ENCODE data around the gene LAIR2. TPM values are rescaled to one million over a fixed set of nuclear protein-coding genes. Genes with fewer than 3 reads are reported as not detected.
A peak's percentile ranks its signal among the peaks of the same experiment; 100 is the strongest.

LAIR2 gene, protein sequence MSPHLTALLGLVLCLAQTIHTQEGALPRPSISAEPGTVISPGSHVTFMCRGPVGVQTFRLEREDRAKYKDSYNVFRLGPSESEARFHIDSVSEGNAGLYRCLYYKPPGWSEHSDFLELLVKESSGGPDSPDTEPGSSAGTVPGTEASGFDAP
- polyA plus RNA-seq (ENCODE audit: insufficient read depth in 1 of 5, insufficient read length in 5 of 5, low replicate concordance in 1 of 5): 1 to 10 TPM in 1 of 5 donors, under 1 TPM in 1, not detected in 3; 0.38 to 1.6 TPM
- long read RNA-seq, donor 1: 0 reads
- long read RNA-seq, donor 2: 0 reads
- long read RNA-seq, donor 3: 0 reads
- long read RNA-seq, donor 4: 0 reads
- long read RNA-seq, donor 5: 0 reads
- long read RNA-seq, donor 6: 0 reads
- long read RNA-seq, donor 7: 0 reads
- long read RNA-seq, donor 8: 0 reads

DNA sequence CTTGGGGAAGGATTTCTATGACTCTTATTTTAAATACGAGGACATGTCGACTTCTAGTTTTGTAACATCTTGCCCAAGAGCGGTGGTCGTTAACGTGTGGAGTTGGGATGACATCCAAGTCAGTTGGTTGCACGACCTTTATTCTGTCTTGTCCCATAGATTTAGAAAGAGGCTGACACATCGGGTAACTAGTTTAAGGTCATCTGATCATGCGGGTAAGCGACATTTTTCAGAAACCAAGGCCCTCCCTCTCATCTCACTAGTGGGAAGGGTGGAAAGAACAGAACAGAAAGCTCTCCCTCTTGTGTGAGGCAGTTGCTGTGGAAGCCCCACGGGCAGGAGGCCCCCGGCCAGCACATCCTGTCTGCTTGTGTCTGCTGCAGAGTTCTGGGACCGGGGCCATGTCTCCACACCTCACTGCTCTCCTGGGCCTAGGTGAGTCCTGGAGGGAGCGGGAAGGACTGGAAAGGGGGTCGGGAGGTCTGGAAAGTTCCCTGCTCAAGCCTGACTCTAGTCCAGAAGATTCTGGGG is at the start of gene LAIR2:
TSS of gene LAIR2 (plus strand) at position 314 of the 531 bp plus-strand sequence. CDS start at position 402, 88 bp downstream.
- no peak for DNase-seq

DNA sequence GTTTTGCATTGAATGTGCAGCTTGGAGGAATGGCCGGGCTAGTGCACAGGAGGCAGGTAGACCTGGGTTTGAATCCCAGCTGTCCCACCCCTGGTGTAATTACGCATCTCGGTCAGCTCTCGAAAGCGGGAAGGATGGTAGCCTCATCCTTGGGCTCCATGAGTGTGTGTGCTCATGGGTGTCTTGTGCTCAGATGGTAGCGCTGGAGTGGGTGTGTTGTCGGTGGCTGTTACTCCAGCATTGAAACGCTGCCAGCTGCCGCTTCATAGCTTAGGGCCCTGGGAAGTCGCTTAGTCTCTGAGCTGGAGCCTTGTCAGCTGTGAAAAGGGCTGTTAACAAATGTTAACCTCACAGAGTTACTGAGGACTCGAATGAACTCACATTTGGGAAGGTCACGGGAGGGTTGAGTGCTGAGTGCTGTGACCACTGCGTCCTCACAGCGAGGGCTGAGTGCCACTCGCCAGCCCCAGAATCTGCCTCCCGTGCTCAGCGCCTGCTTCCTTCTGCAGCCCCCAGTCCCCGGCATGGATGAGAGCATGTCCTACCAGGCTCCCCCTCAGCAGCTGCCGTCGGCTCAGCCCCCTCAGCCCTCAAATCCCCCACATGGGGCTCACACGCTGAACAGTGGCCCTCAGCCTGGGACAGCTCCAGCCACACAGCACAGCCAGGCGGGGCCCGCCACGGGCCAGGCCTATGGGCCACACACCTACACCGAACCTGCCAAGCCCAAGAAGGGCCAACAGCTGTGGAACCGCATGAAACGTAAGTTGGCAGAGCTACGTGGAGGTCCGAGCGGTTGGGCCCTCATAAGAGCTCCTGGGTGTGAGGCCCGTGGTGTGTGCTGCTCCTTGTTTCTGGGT is 48.5 kb upstream of the LAIR2 start:
- DNase-seq: no peak

DNA sequence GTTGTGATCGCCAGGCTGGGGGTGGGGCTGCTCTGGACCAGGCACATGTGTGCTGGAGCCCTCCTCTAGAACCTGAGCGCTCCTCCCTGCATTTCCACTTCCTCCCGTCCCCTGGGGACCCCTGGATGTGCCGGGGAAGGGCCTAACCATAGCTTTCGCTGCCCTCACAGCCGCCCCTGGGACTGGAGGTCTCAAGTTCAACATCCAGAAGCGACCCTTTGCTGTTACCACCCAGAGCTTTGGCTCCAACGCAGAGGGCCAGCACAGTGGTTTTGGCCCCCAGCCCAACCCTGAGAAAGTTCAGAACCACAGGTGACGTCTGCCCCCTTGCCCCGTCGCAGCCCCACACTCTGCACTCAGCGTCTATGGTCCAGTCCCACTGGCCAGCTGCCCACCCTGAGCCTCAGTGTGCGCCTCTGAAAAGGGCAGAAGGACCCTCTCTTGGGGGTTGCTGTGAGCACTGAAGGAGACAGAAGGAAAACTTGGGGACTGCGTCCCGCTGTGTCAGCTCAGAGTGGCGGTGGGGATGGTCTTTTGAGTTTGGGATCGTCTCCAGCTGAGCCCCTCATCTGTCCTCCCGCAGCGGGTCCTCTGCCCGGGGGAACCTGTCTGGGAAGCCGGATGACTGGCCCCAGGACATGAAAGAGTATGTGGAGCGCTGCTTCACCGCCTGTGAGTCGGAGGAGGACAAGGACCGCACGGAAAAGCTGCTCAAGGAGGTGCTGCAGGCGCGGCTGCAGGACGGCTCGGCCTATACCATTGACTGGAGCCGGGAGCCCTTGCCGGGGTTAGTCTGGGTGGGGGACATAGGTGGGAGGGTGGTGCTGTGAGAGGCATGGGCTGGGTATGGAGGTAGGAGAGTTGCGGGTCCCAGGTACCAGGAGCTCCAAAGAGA is 47.6 kb upstream of the LAIR2 start:
- no peak for DNase-seq

DNA sequence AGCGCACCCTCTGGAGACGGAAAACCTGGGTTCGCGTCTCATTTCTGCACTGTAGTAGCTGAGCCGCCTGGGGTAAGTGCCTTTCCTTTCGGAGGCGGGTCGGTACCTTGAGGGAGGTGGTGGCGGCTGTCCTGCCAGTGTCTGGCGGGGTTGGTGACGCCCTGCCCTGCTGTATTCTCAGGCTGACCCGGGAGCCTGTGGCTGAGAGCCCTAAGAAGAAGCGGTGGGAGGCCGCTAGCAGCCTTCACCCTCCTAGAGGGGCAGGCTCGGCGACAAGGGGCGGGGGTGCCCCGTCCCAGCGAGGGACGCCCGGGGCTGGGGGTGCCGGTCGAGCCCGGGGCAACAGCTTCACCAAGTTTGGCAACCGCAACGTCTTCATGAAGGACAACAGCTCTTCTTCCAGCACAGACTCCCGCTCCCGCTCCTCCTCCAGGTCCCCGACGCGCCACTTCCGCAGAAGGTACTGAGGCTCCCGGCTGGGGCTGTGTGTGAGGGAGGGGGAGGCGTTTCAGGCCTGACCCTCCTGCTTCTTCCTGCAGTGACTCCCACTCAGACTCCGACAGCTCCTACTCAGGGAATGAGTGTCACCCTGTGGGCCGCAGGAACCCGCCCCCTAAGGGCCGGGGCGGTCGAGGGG is 46.7 kb upstream of the LAIR2 start:
- DNase-seq: no peak

DNA sequence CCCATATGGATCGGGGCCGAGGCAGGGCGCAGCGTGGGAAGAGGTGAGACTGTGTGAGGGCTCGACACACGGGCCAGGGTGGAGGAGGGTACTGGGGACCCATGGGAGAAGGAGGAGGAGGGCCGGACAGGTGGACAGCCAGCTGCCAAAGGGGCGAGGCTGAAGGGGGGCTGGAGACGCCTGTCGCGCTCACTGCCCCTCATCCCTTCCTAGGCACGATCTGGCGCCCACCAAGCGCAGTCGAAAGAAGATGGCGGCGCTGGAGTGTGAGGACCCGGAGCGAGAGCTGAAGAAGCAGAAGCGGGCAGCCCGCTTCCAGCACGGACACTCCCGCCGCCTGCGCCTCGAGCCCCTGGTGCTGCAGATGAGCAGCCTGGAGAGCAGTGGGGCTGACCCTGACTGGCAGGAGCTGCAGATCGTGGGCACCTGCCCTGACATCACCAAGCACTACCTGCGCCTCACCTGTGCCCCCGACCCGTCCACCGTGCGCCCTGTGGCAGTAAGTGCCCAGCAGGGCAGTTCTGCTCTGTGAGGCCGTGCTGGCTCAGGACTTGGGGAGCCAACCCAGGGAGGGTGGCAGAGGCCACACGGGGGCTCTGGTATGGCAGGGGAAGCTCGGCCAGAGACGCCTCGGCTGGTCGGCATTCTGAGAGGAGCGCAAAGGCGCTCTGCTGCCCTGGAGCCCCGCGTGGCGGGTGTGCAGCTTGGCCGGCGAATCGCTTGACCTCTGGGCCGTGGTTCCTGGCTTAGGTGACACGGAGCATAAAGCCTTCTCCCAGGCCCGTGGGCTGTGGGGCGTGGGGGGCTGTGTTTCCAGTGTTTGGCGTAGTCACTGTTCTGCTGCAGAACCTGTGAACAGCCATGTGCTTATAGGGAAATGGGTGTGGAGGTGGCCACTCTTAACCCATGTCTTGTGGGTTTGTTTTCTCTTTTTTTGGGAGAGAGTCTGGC is 45.9 kb upstream of the LAIR2 start:
- DNase-seq: no peak

DNA sequence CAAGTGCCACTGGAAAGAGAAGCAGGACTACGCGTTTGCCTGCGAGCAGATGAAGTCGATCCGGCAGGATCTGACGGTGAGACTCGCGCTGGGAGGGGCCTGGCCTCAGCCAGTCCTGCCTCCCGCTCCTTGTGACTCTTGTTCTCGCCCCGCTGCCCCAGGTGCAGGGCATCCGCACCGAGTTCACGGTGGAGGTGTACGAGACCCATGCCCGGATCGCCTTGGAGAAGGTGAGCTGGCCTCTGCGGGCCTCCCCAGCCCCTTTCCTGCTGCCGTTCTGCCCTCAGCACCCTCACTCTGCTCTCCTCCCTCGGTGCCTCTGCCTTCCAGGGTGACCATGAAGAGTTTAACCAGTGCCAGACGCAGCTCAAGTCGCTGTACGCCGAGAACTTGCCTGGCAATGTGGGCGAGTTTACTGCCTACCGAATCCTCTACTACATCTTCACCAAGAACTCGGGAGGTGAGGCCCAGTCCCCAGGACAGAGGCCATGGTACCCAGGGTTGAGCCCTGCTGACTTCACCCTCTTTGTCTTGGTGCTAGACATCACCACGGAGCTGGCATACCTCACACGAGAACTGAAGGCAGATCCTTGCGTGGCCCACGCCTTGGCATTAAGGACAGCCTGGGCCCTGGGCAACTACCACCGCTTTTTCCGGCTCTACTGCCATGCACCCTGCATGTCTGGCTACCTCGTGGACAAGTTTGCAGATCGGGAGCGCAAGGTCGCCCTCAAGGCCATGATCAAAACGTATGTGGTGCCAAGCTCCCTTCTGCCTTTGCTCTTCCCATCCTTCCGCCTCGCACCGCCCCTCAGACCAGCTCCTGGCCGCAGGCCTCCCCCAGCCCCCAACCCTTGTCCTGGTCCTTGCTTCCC is 44.6 kb upstream of the LAIR2 start:
- no peak for DNase-seq

DNA sequence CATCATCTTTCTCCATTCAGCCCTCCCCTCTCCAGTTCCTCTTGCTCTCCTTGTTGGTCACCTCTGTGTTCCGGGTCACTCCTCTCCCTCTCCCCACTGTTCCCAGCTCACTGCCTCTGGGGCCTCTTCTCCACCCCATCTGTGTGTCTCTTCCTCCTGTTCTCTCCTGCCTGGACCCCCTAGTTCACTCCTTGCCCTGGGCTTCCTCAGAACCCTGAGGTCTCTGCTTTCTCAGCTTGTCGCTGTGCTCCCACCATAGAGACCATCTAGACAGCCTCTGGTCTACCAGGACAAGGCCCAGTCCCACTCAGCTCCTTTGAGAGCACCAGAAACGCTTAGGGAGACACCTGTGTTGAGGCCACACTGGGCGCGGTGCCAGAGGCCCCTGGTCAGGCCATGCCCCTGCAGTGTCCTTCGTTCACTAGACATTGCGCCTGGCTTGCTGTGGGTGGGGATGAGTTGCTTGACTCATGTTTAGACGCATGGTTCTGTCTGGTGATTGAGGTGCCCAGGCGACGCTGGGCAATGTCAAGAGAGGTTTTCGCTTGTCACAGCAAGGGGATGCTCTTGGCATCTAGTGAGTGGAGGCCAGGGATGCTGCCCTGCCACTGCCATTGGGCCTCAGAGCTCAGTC is 43.9 kb upstream of the LAIR2 start:
- DNase-seq: no peak

DNA sequence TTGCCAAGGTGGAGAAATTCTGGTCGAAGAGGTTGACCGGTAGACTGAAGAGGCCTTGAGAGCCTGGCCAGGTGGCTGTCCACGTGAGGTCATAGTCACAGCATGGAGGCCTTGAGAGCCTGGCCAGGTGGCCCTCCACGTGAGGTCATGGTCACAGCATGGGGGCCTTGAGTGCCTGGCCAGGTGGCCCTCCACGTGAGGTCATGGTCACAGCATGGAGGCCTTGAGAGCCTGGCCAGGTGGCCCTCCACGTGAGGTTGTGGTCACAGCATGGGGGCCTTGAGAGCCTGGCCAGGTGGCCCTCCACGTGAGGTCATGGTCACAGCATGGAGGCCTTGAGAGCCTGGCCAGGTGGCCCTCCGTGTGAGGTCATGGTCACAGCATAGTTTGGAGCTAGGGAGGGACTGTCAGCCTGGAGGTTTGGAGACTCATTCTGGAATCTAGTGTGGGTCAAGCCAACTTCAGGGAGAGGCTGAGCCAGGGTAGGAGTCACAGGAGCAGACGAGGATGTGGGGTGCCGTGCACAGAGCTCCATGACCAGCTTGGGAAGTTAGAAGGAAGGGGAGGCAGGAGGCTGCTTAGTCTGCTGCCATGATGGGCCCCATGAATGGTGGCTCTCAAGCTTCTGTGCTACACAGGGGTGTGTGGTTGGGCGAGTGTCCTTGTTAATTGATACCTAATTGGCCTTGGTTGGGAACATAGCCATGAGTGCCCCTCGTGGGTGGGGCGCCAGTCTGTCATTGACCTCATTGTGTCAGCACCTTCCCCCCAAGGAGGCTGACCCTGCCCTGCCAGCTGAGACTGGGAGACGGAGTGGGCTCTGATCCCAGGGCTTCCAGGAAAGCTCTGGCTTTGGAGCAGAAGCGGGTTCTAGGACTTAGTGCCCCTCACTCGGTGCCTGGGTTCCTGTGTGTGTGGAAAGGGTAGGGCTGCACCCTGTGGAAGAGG is 43.1 kb upstream of the LAIR2 start:
- DNase-seq: no peak

DNA sequence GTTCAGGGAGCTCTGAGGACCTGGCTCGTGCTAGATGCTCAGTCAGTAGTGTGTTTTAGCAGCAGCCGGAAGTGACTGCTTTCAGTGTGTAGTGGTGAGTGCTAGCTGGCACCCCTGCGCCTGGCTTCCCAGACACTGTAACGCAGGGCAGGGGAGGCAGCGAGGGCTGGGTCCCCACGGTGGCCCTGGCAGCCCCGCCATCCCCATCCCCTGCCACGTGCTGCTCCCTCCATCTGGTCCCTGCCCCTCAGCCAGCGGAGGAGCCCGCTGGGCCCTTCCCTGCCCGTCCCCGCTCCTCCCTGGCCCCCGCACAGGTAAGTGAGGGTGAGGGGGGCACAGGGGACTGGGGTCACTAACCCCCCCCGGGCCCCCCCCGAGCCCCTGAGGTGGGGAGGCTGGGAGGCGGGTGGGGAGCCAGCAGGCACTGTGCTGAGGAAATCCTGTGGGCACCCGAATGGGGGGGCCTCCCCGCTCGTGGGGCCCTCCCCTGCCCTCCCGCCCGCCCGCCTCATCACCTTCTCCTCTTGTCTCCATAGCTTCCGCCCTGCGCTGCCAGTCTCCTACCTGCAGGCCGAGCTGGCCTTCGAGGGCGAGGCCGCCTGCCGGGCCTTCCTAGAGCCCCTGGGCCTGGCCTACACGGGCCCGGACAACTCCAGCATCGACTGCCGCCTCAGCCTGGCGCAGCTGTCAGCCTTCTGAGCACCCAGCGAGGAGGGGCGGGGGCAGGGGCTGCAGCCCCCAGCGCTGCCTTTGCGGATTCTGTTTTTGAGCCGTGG is 42.2 kb upstream of the LAIR2 start:
- no peak for DNase-seq

DNA sequence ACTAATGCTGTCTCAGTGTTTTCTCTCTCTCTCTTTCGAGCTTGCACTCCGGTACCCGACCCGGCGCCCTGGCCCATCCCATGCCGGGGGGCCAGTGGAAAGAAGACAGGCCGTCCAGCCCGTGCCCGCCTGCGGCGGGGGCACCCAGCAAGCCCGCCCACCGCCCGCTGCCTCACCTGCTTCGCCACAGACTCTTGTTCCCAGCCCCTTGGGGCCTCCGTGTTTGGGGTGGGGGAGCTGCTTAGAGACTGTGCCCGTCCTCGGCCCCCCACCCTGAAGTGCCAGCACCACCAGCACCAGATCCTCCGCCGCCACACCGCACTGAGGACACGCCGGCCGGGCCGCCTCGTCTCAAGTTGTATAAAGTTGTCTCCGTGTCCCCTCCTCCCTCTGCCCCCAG is 41.4 kb upstream of the LAIR2 start:
- no peak for DNase-seq

DNA sequence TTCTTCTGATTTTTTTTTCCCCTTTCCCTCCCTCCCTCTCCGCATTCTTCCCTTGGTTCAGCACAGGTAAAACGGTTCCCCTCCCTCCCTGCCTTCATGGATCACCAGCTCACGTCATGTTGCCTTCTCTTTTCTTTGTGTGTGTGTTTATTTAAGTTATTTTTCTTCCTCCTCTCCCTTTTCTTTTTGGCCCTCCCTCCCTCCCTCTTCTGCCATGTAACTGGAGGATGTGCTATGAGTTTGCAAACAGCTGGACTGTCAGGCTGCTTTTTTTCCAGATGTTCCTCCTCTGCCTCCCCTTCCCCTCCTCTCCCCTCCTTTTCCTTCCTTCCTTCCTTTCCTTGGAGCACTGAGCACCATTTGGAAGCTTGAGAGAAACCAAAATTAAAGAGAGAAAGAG is 41.0 kb upstream of the LAIR2 start:
- DNase-seq: peak; percentile 92 to 93

DNA sequence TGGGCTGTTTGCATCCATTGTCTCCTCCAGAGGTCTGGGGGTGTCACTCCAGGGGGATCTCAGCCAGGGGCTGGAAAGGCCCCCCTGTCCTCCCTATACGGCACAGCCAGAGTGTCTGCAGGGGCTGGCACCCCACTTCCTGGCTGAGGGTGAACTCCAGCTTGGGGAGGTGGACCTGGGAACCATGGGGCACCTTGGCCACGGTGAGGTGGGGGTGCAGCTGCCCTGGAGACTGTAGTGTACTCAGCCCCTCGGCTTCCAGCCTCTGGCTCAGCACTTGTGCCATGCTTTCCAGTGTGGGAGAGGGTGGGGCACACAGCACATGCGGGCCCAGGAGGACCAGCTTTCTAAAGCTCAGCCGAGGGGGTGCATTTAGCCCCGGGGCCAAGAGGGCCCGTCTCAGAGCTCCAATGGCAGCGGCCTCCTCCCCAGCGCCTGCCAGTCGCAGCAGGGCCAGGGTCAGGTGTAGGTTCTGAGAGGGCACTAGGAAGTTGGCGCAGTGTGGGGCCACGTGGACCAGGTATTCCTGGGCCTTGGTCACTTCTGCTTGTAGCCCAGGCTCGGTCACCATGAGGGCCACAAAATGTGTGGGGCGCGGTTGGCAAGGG is 40.5 kb upstream of the LAIR2 start:
- no peak for DNase-seq

DNA sequence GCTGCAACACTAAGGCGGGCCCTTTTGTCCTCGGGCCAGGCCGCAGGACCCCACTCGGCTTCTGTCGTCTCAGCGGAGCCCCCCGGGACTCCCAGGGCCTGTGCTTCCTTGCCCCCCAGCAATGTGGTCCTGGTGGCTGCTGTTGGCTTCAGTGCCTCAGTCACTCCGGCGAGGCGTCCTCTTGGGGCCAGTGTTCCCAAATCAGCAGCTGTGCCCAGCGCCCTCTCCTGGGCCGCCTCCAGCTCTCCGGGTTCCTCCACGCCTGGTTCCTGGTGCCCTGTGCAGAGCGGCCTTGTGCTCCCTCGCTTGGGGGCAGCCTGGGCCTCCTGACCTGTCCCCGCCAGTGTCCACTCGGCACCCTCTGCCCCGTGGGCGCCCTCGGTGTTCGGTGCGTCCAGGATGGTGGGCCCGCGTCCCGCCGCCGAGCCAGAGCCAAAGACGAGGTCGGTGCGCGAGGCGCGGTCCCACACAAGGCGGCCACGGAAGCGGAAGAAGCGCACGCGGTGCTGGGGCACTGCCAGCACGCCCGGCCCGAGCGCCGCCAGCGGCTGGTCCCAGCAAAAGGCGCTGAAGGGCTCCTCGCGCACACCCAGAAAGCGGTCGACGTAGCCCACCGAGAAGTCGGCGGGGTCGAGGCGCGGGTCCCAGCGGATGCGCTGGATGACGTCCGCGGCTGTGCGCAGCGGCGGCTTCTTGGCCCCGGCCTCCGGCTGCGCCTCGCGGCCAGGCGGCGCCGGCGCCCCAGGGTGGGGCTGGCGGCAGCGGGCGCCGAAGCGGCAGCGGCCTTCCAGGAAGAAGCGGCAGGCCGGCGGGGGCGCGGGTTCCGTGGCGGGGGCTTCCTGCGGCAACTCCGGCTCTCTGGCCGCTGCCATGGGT is 39.7 kb upstream of the LAIR2 start:
- peak; percentile 66 to 79 for DNase-seq

DNA sequence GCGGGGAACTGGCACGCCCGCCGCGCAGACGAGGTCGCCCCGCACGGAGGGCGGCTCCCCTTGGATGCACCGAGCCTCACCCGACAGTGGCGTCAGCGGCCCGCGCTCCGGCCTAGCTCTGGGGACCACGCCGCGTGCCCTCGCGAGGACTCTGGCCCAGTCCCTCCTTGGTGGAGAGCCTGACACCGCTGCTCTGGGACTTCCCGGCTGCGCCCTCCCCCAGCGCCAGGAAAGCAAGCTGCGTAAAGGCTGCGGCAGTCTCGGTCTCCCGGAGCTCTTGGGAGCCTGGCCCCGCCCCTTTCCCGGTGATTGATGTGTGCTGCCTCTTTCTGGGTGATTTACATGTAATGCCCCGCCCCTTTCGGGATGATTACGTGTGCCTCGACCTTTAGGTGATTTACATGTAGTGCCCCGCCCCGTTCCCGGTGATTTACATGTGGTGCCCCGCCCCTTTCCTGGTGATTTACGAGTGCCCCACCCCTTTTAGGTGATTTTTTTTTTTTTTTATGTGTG is 39.0 kb upstream of the LAIR2 start, which contains the start of gene LENG9:
TSS of gene LENG9 (minus strand) at position 248 of the 513 bp plus-strand sequence. CDS start 252 bp downstream, outside the sequence.
- DNase-seq: peak; percentile 95 to 96

All from right lung (tissue), 10 donors.